ENCODE data around the gene ZBTB40. TPM values are rescaled to one million over a fixed set of nuclear protein-coding genes. Genes with fewer than 3 reads are reported as not detected.

The ZBTB40 gene
- total and polyA plus RNA-seq, 10 of the 15 experiments (the other 5 are each of a cell fraction or from before 2014, with no cell fraction given): 1.9 to 14.4 (median 9.0) TPM

GRCh38 chr1:22449636-22450035, 2.0 kb upstream of the ZBTB40 start:
- no peaks in the 10 kb centered on the region for H3K27me3 ChIP-seq (replicated peaks in 1 of 2; ENCODE audit: control insufficient read depth in 2 of 2, insufficient read depth in 2 of 2, low read length in 1 of 2)
- H3K9me3 ChIP-seq (replicated peaks; ENCODE audit: control insufficient read depth, insufficient read depth, low read length): no peaks in the 10 kb centered on the region
- BruUV-seq (replicated peaks): no TSS peak
- no peaks in the 10 kb centered on the region for H4K20me1 ChIP-seq (ENCODE audit: control insufficient read depth, insufficient read depth)
- H3K4me3 ChIP-seq: no peak overlapping the region
- 98% methylated on average over 4 of the region's 7 CpGs for WGBS (ENCODE audit: insufficient coverage, insufficient replicate concordance, low lambda C conversion rate, missing lambda C conversion rate)
- in situ Hi-C loops (cut with MboI): no loop called here
- no peak overlapping the region for H2AFZ ChIP-seq (ENCODE audit: control insufficient read depth, low read depth, low read length)
- peaks cover 17% of the 10 kb centered on the region for H3K79me2 ChIP-seq (ENCODE audit: control insufficient read depth, insufficient read depth, low read length)
- no peak overlapping the region for H3K4me2 ChIP-seq (ENCODE audit: control insufficient read depth, insufficient read depth)
- ChIA-PET SMC1A (ENCODE audit: uncharacterized antibody, unreplicated experiment) (no interaction called here), RAD21 (ENCODE audit: unreplicated experiment) (no interaction called here), POLR2A (interaction anchor here (1.2 kb wide), 1 partner anchor 10 kb away, joined by 3 read pairs; no protein-coding TSS in a partner anchor), CTCF (no interaction called here)
- H3K27ac ChIP-seq (ENCODE audit: control insufficient read depth, insufficient read depth): no peak overlapping the region
- no peaks in the 10 kb centered on the region for H3K4me1 ChIP-seq (ENCODE audit: control insufficient read depth, insufficient read depth, low read length)
- no peaks in the 10 kb centered on the region for H3K36me3 ChIP-seq (ENCODE audit: control insufficient read depth in 2 of 2, insufficient read depth in 2 of 2, low read length in 1 of 2)
- intact Hi-C loops (cut with micrococcal nuclease; ENCODE audit: unreplicated experiment): no loop called here
- H3K9ac ChIP-seq (ENCODE audit: control insufficient read depth, insufficient read depth, low read length): no peak overlapping the region
- FAIRE-seq (no peak), ATAC-seq (no peak), DNase-seq (ENCODE audit: low read depth, low spot score) (no peak)
- TF ChIP-seq CTCF (IDR thresholded peaks at IDR 0.05 in 2 of 3, conservative IDR thresholded peaks at IDR 0.05 in 1 of 3; ENCODE audit: control insufficient read depth in 2 of 3, extremely low read depth in 1 of 3, insufficient read depth in 1 of 3, low read depth in 3 of 3, low read length in 3 of 3): no peak
- TF ChIP-seq ATF3 (IDR thresholded peaks at IDR 0.05; ENCODE audit: borderline replicate concordance, extremely low read depth, low read depth, low read length): no peak
- TF ChIP-seq PAX8 (IDR thresholded peaks at IDR 0.05): no peak
- TF ChIP-seq RUNX3 (IDR thresholded peaks at IDR 0.05; ENCODE audit: low read length): no peak
- no peak for TF ChIP-seq RFX5 (IDR thresholded peaks at IDR 0.05; ENCODE audit: low read depth, low read length)
- no peak for TF ChIP-seq NR2F1 (conservative IDR thresholded peaks at IDR 0.05)
- no peak for TF ChIP-seq NR2C1 (IDR thresholded peaks at IDR 0.05)

Measured in GM12878 (cell line).